Lower leg skin (tissue), 4 donors: ENCODE measurements around the gene WDR64. TPM values are rescaled to one million over a fixed set of nuclear protein-coding genes. Genes with fewer than 3 reads are reported as not detected.

Experiments
- DNase-seq, 2 donors: peaks; one replicate each; pipeline ENCODE4 v3.0.0-alpha.2; 2019; ENCODE audit warnings: low spot score in 2 of 2
- H3K4me3 ChIP-seq: fragments of 200-600 bp; sonication (generic); 2 replicates; pipeline ENCODE4 v1.5.1; 2017; ENCODE audit warnings: mild to moderate bottlenecking, low read depth; ENCODE audit not compliant: poor library complexity, severe bottlenecking
- POLR2A ChIP-seq, 2 donors: fragments of 450-650 bp; IDR thresholded peaks; one replicate each; pipeline ENCODE4 v1.6.1; 2016 to 2017; ENCODE audit warnings: antibody characterized with exemption in 2 of 2, mild to moderate bottlenecking in 1 of 2, moderate library complexity in 1 of 2
- WGBS, 2 donors: methylation state at CpG; one replicate each; pipeline ENCODE4 v1.1.5; 2018; 5-methylcytosine and 5-hydroxymethylcytosine counted together
- intact Hi-C: fragments of 100-400 bp; cut with DNase I; formaldehyde crosslinking; loops from one replicate; pipeline ENCODE4 v1.15.0; 2023; ENCODE audit warnings: low total_unique reads
- total RNA-seq, 4 donors: library from RNA; depleted of rRNA; stranded (reverse); fragments of >200 nt; gene quantifications; one replicate each; pipeline ENCODE4 v1.1.0, GENCODE V29; 2016
- TF ChIP-seq, protein P1 (sequence below), 3 donors: fragments of 450-650 bp; IDR thresholded peaks; one replicate each; pipeline ENCODE4 v1.5.1; 2016; ENCODE audit warnings: antibody characterized with exemption in 3 of 3, mild to moderate bottlenecking in 3 of 3, moderate library complexity in 2 of 3

WDR64 gene
- total RNA-seq, 4 donors from 2014 or later: not detected

DNA sequence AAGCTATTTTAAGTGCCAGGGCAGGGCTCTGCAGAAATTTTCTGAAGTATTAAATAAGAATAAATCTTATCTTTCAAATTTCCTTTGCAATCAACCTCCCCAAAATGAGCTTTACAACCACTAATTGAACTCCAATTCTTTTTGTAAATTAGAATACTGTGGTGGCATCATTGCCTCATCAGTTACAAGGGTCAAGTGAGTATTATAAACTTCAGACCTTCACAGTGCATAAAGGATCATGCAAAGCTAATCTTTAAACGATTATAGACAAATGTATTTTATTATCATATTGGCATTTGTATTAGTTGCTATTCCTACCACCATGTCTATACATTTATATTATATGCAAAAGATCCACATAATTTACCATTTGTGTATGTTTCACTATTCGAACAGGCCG is 19.1 kb upstream of the WDR64 start:
- no peak for TF ChIP-seq POLR2A (IDR thresholded peaks at IDR 0.05)
- TF ChIP-seq, protein P1, sequence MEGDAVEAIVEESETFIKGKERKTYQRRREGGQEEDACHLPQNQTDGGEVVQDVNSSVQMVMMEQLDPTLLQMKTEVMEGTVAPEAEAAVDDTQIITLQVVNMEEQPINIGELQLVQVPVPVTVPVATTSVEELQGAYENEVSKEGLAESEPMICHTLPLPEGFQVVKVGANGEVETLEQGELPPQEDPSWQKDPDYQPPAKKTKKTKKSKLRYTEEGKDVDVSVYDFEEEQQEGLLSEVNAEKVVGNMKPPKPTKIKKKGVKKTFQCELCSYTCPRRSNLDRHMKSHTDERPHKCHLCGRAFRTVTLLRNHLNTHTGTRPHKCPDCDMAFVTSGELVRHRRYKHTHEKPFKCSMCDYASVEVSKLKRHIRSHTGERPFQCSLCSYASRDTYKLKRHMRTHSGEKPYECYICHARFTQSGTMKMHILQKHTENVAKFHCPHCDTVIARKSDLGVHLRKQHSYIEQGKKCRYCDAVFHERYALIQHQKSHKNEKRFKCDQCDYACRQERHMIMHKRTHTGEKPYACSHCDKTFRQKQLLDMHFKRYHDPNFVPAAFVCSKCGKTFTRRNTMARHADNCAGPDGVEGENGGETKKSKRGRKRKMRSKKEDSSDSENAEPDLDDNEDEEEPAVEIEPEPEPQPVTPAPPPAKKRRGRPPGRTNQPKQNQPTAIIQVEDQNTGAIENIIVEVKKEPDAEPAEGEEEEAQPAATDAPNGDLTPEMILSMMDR (IDR thresholded peaks at IDR 0.05): no peak
- WGBS, 2 donors: 92 to 94% methylated on average over 3 of the region's 3 CpGs
- no peak overlapping the region for H3K4me3 ChIP-seq
- DNase-seq: no peak
- intact Hi-C loops: no loop called here

DNA sequence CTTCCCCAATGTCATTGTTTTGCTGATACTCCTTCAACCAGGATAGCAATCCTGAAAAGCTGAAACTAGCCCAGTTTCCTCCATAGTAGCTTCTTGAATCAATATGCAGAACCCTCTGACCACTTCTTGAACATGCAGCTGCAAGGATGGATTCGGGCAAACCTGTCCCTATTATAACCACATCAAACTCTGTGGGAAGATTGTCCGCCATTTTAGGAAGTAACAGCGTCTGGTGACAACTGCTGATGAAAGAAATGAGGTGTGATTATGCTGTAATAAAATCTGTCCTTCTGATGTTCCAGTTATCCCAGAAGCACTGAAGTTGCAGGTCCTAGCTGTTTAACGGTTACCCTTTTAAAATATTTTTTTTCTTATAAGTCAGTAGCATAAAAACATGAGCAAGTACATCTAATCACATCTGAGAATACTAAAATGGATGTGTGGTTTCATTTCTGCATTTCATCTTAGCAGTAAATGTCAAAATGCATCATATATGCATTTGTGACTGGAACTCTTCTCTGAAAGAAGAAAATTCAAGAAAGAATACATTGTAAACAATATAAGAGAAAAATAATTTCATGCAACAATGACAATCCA is 16.4 kb upstream of the WDR64 start:
- H3K4me3 ChIP-seq: no peak overlapping the region
- no peak for DNase-seq
- intact Hi-C loops: no loop called here
- TF ChIP-seq POLR2A (IDR thresholded peaks at IDR 0.05): no peak
- TF ChIP-seq, protein P1 (IDR thresholded peaks at IDR 0.05): no peak
- WGBS, 2 donors: 87 to 91% methylated on average over 4 of the region's 4 CpGs

DNA sequence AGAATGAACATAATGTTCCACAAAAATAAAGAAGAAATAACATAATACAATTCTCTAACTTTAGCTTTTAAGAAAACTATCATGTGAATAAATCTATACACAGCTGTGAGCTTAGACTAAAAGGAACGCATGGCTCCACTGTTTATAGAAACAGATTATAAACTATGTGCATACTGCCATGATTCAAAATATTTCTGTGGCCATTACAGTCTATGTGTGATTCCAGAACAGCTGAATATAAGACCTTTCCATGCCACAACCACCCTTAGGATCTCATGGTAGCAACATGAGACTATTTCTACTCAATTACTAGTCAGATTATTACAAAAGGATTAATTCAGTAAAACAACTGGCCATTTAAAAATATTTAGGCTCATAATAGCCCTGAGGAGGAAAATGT is 15.8 kb upstream of the WDR64 start:
- 80 to 96% methylated on average over 1 of the region's 1 CpG for WGBS, 2 donors
- intact Hi-C loops: no loop called here
- no peak for TF ChIP-seq POLR2A (IDR thresholded peaks at IDR 0.05)
- TF ChIP-seq, protein P1 (IDR thresholded peaks at IDR 0.05): no peak
- no peak overlapping the region for H3K4me3 ChIP-seq
- no peak for DNase-seq

DNA sequence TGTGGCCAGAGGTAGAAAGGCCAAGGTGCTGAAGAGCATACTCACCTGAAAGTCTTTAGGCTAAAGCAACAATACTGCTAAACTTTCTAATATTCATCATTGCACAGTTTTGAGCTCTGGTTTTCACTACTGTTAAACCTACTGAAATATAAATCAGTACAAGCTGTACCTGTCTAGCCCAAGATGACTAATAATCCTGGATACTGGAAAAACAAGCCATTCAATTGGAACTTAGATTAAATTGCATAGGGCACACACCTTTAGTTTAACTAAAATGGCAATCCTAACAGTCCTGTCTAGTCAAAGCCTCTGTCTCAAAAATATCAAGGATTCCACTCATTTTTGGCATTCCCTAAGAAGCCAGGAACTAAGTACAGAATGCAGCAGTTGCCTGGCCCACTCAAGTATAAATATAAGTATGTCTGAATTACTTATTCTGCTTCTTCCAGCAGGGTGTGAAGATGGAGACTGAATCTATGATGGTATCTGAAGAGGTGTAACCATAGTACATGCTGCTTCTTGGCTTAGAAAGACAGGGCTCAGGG is 15.0 kb upstream of the WDR64 start:
- H3K4me3 ChIP-seq: no peak overlapping the region
- TF ChIP-seq, protein P1 (IDR thresholded peaks at IDR 0.05): no peak
- TF ChIP-seq POLR2A (IDR thresholded peaks at IDR 0.05): no peak
- intact Hi-C loops: no loop called here
- no peak for DNase-seq

DNA sequence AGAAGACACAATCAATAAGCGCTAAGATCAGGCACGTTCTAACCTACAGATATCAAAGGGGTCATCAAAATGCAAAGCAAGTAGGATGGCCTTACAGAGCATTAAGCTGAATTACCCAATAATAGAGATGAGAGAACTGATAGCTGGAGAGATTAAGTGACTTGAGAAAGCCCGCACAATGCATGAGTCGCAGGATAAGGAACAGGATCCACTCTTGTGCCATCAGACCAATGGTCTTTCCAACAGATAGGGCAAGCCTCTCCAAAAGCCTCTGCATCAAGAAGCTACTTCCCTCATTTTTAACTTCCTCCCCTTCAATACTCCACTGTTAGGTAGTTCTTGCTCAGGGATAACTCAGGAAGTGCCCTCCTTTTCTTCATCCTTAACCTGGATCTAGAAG is 14.5 kb upstream of the WDR64 start:
- intact Hi-C loops: no loop called here
- H3K4me3 ChIP-seq: no peak overlapping the region
- WGBS, 2 donors: 50 to 62% methylated on average over 4 of the region's 4 CpGs
- TF ChIP-seq, protein P1 (IDR thresholded peaks at IDR 0.05): no peak
- no peak for TF ChIP-seq POLR2A (IDR thresholded peaks at IDR 0.05)
- DNase-seq: no peak
